GM06990 (cell line): ENCODE results near the gene RHBDF2.

ENCODE experiments used
- DNase-seq: peaks from one replicate; pipeline ENCODE4 v3.0.0-alpha.2; 2011; ENCODE audit not compliant: insufficient read length; ENCODE audit errors: extremely low read depth
- H3K27me3 ChIP-seq: replicated peaks from 2 replicates; pipeline ENCODE4 v1.6.0; 2011; ENCODE audit warnings: low read length; ENCODE audit not compliant: control insufficient read depth, insufficient read depth
- H3K36me3 ChIP-seq: 2 replicates; pipeline ENCODE4 v1.5.1; 2011; ENCODE audit warnings: low read length; ENCODE audit not compliant: control insufficient read depth, insufficient read depth
- H3K4me3 ChIP-seq: replicated peaks from 2 replicates; pipeline ENCODE4 v1.5.1; 2011; ENCODE audit warnings: low read depth, mild to moderate bottlenecking, control low read depth, low read length
- TF ChIP-seq, protein P1 (sequence below): IDR thresholded peaks from 2 replicates; pipeline ENCODE4 v1.5.1; 2011; ENCODE audit warnings: low read length, control low read depth, mild to moderate bottlenecking, inconsistent platforms; ENCODE audit not compliant: insufficient read depth, poor library complexity, severe bottlenecking

Gene RHBDF2

DNA sequence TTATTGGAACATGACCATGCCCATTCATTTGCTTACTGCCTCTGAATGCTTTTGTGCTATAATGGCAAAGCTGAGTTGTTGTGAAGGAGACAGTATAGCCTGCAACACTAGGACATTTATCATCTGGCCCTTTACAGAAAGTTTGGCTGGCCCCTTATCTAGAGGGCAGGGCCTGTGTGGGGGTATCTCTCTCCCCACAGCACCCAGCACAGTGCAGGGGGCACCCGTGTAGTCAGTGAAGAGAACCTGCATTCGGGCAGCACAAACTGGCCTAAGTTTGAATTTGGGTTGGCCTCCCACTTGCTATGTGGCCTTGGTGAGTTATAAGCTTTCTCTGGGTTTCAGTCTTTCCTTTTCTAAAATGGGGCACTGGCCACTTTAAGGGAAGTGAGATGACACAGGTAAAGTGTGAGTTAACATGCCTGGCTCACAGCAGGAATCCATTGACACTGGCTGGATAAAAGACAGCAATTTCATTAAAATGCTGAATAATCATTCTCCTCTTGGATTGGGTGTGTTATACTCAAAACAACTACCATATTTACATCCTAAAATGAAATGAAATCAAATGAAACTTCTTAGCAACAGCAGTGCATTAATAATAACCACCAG lies 60.4 kb downstream of the RHBDF2 start:
- H3K36me3 ChIP-seq: no peaks in the 10 kb centered on the region; the same call in 1 of the 2 replicates
- no peak for DNase-seq
- TF ChIP-seq, protein P1, sequence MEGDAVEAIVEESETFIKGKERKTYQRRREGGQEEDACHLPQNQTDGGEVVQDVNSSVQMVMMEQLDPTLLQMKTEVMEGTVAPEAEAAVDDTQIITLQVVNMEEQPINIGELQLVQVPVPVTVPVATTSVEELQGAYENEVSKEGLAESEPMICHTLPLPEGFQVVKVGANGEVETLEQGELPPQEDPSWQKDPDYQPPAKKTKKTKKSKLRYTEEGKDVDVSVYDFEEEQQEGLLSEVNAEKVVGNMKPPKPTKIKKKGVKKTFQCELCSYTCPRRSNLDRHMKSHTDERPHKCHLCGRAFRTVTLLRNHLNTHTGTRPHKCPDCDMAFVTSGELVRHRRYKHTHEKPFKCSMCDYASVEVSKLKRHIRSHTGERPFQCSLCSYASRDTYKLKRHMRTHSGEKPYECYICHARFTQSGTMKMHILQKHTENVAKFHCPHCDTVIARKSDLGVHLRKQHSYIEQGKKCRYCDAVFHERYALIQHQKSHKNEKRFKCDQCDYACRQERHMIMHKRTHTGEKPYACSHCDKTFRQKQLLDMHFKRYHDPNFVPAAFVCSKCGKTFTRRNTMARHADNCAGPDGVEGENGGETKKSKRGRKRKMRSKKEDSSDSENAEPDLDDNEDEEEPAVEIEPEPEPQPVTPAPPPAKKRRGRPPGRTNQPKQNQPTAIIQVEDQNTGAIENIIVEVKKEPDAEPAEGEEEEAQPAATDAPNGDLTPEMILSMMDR: no peak
- H3K4me3 ChIP-seq: no peak overlapping the region
- no peaks in the 10 kb centered on the region for H3K27me3 ChIP-seq

DNA sequence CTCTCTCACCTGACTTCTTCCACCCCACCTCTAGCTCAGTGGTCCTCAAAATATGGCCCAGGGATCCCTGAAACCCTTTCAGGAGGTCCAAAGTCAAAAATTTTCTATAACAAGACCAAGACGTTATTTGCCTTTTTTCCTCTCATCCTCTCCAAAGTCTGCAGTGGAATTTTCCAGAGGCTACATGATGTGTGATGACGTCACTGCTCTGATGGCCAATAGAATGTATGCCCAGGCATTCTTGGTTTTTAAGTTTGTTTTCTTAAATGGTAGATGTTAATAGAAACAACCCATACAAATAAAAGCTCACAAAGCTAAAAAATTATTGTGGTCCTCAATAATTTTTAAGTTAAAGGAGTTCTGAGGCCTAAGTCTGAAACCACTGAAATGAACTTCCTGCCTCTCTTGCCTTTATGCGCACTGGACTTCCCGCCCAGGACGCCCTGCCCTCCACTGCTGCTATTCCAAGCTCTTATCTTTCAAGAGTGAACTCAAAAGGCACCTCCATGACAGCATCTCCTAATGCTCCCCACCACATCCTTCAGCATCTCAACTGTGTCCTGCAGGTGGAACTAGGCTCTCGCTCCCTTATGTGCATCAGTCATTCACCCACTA lies 61.8 kb downstream of the RHBDF2 start:
- Histone ChIP-seq H3K27me3 (no peaks in the 10 kb centered on the region), H3K4me3 (no peak overlapping the region), H3K36me3 (no peaks in the 10 kb centered on the region; the same call in 1 of the 2 replicates)
- TF ChIP-seq, protein P1: no peak
- no peak for DNase-seq

DNA sequence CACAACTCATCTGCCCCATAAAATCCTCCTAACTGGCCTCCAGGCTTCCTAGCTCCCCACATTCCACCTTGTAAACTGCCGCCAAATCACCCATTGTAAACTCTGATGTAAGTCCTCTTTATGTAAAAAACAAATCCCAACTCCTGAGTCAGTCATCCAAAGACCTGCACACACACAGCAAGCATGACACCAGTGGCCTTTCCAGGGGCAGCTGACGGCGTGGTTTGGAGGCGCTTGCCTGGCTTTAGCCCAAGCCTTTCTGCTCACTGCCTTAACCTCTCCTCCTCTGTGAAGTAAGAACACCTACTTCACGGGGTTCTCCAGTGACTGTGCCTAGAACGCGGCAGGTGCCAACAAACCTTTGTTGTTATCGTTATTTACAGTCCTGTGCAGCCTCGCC lies 62.3 kb downstream of the RHBDF2 start:
- H3K4me3 ChIP-seq: no peak overlapping the region
- TF ChIP-seq, protein P1: no peak
- no peak for DNase-seq
- H3K27me3 ChIP-seq: no peaks in the 10 kb centered on the region
- no peaks in the 10 kb centered on the region; the same call in 1 of the 2 replicates for H3K36me3 ChIP-seq

DNA sequence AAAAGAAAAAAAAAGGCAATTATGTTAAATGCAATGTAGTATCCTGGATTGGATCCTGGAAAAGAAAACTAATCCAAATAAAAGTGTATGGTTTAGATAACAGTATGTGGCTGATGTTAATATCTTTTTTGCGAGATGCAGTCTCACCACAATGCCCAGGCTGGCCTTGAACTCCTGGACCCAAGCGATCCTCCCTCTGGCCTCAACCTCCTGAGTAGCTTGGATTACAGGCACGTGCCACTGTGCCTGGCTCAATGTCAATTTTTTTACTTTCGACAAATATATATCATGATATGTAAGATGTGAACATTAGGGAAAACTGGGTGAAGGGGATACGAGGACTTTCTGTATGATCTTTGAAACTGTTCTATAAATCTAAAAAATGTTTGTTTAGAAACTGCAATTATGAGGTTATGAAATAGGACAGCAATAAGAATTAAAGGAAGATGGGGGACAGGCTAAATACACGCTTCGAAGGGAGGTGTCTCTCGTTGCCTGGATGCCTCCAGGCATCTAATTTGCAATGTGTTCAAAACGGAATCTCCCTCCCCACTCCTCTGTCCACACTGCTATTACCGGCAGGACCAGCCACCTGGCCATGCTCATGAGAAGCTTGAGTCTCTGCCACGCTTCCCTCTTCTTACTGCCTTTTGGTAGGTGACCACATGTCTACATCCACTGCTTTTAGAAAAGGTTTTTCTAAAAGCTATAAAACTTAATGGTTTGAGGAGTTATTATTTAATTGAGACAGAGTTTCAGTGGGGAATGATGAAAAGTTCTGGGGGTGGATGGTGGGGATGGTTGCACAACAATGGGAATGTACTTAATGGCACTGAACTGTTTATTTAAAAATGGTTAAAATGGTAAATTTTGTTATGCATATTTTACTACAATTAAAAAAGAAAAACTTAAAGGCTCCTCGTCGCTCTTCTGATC lies 63.5 kb downstream of the RHBDF2 start:
- DNase-seq: no peak
- TF ChIP-seq, protein P1: no peak
- H3K4me3 ChIP-seq: no peak overlapping the region
- H3K27me3 ChIP-seq: no peaks in the 10 kb centered on the region
- H3K36me3 ChIP-seq: no peaks in the 10 kb centered on the region; the same call in 1 of the 2 replicates

DNA sequence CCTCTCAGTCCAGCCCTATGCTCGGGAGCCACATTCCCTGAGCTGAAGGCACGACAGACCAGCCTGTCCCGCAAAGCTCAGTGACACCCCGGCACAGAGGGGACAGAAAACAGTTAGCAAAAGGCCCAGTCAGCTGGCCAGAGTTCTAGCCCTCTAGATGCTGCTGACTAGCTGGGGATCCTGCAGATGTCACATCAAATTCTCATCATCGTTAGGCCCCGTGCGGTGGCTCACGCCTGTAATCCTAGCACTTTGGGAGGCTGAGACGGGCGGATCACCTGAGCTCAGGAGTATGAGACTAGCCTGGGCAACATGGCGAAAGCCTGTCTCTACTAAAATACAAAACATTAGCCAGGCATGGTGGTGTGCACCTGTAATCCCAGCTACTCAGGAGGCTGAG lies 65.5 kb downstream of the RHBDF2 start:
- no peak for DNase-seq

More for the DNA sequence above, 65.5 kb downstream of the RHBDF2 start:
- TF ChIP-seq, protein P1: no peak
- Histone ChIP-seq H3K27me3 (no peaks in the 10 kb centered on the region), H3K36me3 (no peaks in the 10 kb centered on the region; the same call in 1 of the 2 replicates), H3K4me3 (no peak overlapping the region)
